Measurements from ENCODE around the gene EPHB4.

DNA sequence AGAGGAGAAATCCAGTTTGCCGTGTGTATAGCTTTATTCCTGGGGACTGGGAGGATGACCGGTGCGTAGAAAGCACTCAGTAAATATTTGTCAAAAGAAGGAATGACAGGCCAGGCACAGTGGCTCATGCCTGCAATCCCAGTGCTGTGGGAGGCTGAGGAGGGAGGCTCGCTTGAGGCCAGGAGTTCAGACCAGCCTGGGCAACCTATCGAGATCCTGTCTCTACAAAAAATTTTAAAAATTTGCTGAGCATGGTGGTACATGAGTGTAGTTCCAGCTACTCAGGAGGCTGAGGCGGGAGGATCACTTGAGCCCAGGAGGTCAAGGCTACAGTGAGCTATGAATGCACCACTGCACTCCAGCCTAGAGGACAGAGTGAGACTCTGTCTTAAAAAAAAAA, 15.8 kb downstream of the EPHB4 start:
- TF ChIP-seq, protein P1, sequence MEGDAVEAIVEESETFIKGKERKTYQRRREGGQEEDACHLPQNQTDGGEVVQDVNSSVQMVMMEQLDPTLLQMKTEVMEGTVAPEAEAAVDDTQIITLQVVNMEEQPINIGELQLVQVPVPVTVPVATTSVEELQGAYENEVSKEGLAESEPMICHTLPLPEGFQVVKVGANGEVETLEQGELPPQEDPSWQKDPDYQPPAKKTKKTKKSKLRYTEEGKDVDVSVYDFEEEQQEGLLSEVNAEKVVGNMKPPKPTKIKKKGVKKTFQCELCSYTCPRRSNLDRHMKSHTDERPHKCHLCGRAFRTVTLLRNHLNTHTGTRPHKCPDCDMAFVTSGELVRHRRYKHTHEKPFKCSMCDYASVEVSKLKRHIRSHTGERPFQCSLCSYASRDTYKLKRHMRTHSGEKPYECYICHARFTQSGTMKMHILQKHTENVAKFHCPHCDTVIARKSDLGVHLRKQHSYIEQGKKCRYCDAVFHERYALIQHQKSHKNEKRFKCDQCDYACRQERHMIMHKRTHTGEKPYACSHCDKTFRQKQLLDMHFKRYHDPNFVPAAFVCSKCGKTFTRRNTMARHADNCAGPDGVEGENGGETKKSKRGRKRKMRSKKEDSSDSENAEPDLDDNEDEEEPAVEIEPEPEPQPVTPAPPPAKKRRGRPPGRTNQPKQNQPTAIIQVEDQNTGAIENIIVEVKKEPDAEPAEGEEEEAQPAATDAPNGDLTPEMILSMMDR (conservative IDR thresholded peaks at IDR 0.05; ENCODE audit: low read length): no peak
- TF ChIP-seq EZH2phosphoT487 (IDR thresholded peaks at IDR 0.05; ENCODE audit: borderline replicate concordance): no peak

All from Loucy (cell line).